DMS114 treated with DMSO at 0.1 percent for 48 hours (cell line): ENCODE results near the gene ENTPD8.
"Not testable (repeated sequence)": the region's sequence is repeated elsewhere in the genome, so short reads cannot be mapped to it uniquely, and the experiment has no call there.

Experiments used
- DNase-seq: peaks from one replicate; lab custom pipeline; 2025; ENCODE audit not compliant: unreplicated experiment; lab: John Stamatoyannopoulos, UW

Gene ENTPD8

DNA sequence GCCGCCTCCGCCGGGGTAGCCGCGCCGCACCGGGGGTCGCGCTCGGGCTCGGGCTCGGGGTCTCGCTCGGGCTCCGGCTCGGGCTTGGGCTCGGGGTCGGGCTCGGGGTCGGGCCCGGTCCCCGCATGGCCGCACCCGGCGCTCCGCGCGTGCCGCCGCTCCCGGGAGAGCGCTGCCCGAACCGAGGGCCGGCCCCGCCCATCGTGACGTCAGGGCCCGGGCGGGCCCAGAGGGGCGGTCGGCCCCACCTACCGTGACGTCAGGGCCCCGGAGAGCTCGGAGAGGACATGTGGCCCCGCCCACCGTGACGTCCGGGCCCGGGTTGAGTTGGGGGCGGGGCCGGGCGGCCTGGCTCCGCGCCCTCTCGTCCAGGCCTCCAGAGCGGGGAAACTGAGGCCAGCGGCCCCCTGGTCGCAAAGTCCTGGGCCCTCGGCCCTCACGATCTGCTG is 18.0 kb upstream of the ENTPD8 start, which contains the start of gene NSMF:
TSS of gene NSMF (minus strand) at position 183 of the 449 bp plus-strand sequence. CDS start 232 bp downstream, outside the sequence.
- peak; percentile 66 for DNase-seq

DNA sequence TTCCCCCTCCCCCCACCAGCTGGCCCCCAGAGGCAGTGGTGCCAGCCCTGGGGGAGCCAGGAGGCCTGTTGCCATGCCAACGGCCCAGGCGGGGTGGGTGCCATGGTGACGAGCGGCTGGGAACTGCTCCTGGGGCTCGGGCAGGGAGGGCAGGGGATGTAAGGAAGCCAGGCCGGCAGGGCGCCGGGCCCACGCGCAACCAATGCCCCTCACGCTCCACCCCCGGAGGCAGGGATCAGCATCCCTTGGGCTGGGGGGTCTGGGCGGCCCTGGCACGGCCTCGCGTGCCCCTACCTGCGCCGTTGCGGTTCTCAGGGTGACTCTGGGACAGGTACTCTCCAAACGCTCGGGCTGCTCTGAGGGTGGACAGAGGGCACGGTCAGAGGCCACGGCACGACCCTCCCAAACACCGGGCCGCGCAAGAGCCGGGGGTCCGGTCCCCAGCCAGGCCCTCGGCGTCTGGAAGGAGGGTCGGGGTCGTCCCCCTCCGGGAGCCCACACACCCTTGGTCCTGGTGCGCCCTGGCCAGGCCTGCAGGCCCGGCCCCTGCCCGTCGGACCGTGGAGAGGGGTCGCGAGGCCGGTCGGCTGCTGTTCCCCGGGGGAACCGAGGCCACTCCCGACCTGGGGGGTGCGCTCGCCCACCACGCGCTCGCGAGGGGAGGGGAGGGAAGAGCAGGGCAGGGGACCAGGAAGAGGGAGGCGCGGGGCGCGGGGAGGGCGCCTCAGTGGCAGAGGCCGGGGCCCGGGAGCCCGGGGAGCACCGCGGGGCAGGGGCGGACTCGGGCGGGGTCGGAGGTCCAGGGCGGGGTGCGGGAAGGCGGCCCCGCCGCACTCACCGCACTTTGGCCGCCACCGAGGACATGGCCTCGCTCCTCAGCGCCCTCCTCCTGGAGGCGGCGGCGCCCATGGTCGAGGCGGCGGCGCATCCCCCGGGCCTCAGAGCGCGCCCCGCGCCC is 17.3 kb upstream of the ENTPD8 start:
- DNase-seq: no peak

DNA sequence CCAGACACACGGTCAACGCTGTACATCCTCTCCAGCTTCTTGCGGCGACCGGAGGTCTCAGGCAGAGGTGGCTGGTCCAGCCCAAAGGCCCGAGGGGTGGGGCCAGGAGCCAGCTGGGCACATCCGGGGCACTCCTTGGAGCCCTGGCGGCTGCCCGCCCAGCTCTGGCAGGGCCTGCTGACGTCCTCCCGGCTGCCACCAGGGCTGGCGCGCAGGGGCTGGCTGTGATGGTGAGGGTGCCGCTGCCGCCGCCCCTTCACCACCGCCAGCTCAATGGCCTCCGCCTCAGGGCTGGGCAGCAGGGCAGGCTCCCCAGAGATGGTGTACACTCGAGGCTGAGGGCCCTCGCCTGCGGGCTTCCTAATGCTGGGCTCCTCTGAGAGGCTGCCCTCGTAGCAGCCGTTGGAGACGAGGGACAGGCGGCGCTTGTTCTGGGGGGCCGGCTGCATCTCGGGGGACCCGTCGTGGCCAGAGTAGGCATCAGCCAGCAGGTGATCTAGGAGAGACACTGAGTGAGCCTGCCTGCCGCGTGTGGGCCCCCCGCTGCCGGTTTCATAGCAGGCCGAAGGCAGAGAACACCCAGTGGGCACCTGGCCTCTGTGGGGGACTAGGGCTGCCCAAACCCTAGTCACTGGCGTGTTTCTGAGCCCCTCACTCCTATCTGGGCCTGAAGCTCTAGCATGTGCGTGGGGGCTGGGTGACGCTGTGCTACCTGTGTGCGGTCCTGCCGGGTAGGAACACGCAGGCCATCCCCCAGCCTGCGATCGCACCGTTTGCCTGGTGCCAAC is 16.4 kb upstream of the ENTPD8 start:
- DNase-seq: no peak

DNA sequence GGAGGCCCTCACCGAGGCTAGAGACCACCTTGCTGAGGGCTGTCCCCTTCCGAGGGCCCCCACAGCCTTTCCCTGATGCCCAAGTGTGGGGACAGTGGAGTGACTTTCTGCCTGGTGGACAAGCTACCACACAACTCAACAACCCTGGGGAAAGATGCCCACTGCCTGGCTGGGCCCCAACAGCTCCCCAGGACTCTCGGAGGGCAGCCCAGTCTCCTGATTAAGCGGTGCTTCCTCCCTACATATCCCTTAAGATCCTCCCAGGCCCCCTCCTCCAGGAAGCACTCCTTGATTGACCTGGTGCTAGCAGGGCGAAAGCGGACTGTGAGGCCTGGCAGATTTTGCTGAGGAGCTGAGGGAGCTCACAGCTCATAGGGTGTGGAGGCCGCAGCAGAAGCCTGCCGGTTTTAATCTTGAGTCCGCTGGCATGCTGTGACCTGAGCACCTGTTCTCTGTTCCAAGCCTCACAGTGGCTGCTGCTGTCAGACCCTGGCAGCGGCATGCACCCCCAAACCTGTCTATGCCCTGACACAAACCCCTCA is 15.8 kb upstream of the ENTPD8 start:
- DNase-seq: no peak

DNA sequence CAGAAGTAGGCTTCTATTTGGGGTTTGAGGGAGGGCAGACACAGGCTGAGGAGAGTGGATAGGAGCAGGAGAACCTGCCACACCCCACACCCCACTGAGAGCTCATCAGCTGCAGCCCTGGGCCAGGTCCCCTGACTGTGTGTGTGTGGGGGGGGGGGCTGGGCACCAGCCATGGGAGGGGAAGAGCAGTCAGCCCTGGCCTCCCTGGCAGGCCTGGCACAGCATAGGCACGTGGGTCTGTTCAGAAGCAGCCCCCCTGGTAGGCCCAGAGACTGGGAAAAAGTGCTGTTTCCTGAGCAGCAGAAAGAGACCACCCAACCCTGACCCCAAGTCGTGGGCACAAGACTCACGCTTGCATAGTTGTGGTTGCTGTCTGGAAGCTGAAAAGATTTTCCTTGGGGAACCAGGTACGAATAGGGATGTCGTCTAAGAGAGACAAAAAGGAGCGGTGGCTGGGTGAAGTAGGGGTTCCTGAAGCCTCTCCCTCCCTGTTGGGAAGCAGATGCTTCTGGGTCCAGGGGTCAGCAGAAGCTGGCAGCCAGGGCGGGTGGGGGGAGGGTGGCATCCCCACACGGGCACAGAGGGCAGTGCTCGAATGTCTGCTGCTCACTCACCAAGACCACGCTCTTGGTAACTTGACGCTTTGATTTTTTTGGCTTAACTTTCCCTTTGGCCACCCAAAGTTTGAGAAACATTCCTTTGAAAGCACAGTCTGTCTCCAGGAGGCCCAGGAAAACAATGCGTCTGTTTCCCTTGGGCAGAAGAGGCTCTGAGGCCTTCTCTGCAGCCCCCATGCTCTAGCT is 15.1 kb upstream of the ENTPD8 start:
- no peak for DNase-seq

DNA sequence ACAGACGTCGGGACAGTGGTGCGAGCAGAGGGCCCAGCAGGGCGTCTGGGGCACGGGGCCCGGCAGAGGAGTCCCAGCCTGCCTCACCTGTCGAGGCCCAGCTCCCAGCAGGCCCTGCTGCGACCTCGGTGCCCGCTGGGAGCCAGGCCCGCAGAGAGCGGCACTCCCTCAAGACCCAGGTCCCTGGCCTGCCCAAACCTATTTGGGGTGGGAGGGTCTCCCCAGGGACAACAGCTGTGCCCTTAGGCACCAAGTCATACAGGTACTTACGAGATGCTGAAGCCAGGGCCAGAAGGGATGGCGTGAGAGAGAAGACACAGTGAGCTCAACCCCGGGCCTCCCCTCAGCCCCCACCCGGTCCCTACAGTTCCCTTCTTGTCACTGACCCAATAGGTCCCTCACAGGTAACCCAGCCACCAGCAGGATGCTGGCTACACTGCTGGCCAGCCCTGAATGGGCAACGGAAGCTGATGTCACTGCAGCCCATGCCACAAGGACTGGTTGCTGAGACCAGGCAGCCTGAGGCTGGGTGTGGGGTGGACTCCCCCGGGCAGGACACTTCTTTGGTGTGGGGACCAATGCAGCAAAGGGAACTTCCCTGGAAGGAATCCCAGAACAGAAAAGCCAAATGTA is 14.3 kb upstream of the ENTPD8 start:
- no peak for DNase-seq

DNA sequence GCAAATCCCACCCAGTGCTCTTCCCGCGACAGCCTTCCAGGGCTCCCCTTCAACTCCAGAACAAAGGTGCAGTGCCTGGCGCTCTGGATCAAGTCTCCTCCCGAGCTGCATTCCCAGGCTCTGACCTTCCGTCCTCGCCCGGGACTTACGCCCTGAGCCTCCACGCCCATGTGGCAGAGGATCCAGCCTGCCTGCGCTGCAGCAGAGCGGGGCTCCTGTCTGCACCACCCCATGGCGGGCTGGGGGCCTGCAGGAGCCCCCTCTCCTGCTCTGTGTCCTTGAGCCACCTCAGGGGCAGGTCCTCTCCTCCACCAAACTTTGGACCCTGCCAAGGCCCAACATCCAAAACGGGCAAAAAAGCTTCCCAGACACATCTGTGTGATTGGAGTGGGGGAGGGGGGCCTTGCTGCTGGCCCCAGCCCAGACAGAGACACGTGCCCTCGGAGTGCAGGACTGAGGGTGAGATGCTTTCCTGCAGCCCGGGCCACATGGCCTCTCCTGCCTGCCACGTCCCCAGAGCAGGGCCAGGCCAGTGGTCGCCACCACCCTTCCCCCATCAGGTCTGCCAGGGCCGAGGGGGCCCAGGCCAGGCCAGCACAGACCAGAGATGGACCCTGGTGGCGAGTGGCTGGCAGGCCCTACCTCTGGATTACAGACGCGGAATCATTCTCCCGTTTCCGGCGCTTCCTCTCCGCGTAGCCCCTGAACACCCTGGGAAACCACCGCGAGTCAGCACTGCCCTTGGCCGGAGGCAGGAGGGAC is 13.6 kb upstream of the ENTPD8 start:
- no peak for DNase-seq

DNA sequence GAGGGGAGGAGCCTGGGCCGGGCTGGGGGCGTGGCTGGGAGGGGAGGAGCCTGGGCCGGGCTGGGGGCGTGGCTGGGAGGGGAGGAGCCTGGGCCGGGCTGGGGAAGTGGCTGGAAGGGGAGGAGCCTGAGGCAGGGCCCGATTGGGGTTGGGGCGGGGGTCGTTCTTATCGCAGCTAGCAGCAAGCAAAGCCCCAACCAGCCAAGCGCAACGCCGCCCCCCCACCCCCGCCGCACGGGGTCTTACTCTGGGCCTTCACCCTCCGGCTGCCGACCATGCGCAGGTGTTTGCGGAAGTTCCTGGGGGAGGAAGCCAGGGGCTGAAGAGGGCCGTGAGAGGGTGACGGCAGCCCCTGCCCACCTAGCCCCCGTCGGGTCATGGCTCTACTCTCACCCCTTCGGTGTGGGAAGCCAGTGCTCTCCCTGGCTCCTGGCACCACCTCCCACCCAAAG is 13.0 kb upstream of the ENTPD8 start:
- no peak for DNase-seq

DNA sequence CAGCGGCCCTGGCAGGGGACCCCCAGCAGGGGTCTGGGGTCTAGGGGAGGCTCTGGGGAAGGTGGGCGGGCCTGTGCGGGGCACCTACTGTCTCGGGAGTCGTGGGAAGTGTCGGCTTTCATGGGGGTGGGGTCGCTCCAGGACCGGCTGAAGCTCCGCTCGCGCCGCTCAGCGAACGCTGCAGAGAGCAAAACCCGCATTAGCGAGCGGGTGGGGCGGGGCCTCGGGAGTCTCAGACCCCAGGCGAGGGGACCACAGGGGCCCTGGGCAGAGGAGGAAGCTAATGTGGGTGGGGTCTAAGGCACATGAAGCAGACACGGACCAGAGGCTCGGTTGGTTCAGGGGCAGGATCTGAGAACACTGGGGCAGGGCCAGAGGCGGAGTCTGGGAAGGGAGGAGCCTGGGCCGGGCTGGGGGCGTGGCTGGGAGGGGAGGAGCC is 12.5 kb upstream of the ENTPD8 start:
- DNase-seq: no peak

DNA sequence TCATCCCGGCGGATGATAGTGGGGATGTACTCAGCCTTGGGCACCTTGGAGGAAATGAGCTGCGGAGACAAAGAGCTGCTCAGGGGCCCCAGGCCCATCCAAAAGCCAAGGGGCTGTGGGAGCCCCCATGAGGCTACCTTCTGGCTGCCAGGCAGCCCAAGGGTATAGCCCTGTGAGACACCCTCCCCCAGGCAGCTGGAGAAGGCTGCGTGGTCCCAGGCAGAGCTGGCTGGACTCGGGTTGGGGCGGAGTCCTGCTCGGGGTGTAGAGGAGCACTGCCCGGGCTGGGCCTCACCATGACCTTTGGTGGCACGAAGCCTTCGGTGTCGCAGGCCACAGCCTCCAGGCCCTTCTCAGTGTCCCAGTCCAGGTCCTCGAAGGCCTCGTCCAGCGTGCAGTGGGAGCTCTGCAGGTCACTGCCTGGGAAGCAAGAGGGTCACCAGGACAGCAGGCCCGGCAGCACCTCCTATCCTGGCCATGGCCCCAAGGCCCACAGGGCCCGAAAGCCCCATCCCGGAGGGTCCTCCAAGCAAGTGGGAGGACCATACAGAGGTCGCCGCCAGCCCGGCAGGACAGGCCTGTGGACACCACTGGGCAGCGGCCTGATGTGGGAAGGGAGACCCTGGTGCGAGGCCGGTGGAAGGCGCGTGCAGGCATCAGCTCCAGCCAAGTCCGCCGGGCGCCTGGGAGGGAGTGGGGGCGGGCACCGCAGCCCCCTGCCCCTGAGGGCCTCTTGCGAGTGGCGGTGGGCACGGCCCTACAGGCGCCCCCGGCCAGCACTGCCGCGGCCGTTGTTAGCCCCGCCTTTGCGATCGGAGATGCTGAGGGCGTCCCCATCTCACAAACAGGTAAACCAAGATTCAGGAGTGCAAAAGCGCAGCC is 11.8 kb upstream of the ENTPD8 start:
- DNase-seq: no peak

DNA sequence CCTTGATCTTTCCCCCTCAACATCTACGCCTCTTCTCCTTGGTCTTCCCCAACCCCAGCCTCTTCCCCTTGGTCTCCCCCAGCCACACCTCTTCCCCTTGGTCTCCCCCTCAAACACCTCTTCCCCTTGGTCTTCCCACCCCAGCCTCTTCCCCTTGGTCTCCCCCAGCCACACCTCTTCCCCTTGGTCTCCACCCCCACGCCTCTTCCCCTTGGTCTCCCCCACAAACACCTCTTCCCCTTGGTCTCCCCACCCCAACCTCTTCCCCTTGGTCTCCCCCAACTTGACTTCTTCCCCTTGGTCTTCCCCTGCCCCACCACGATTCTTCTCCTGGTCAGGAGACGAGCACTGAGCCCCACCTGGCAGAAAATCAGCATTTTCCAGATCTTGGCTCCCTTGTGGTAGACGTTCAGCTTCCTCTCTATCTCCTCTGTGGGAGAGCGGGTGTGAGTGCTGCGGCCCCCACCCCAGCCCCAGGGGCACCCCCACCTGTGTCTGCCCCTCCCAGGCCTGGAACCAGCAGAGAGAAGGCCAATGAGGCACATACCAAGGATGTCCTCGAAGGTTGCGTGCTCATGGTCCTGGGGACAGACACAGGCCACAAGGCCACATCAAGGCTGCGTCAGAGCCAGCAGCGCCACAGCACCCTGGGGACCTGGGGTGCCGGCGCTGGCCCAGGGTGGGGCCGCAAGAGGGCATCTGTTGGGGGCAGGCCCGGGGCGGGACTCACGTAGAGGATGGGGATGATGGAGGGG is 11.0 kb upstream of the ENTPD8 start:
- DNase-seq: no peak

DNA sequence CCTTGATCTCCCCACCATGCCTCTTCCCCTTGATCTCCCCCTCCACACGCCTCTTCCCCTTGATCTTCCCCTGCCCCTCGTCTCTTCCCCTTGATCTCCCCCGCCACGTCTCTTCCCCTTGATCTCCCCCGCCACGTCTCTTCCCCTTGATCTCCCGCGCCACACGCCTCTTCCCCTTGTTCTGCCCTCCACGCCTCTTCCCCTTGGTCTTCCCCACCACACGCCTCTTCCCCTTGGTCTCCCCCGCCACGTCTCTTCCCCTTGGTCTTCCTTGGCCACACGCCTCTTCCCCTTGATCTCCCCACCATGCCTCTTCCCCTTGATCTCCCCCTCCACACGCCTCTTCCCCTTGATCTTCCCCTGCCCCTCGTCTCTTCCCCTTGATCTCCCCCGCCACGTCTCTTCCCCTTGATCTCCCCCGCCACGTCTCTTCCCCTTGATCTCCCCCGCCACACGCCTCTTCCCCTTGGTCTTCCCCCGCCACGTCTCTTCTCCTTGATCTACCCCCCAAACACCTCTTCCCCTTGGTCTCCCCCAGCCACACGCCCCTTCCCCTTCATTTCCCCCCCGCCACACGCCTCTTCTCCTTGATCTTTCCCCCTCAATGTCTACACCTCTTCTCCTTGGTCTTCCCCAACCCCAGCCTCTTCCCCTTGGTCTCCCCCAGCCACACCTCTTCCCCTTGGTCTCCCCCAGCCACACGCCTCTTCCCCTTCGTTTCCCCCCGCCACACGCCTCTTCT is 10.3 kb upstream of the ENTPD8 start:
- not testable (repeated sequence) for DNase-seq

DNA sequence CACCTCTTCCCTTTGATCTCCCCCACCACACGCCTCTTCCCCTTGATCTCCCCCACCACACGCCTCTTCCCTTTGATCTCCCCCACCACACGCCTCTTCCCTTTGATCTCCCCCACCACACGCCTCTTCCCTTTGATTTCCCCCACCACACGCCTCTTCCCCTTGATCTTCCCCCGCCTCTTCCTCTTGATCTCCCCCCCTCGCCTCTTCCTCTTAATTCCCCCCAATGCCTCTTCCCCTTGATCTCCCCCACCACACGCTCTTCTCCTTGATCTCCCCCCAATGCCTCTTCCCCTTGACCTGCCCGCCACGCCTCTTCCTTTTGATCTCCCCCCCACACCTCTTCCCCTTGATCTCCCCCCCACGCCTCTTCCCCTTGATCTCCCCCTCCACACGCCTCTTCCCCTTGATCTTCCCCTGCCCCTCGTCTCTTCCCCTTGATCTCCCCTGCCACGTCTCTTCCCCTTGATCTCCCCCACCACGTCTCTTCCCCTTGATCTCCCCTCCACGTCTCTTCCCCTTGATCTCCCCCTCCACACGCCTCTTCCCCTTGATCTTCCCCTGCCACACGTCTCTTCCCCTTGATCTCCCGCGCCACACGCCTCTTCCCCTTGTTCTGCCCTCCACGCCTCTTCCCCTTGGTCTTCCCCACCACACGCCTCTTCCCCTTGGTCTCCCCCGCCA is 9.5 kb upstream of the ENTPD8 start:
- not testable (repeated sequence) for DNase-seq

DNA sequence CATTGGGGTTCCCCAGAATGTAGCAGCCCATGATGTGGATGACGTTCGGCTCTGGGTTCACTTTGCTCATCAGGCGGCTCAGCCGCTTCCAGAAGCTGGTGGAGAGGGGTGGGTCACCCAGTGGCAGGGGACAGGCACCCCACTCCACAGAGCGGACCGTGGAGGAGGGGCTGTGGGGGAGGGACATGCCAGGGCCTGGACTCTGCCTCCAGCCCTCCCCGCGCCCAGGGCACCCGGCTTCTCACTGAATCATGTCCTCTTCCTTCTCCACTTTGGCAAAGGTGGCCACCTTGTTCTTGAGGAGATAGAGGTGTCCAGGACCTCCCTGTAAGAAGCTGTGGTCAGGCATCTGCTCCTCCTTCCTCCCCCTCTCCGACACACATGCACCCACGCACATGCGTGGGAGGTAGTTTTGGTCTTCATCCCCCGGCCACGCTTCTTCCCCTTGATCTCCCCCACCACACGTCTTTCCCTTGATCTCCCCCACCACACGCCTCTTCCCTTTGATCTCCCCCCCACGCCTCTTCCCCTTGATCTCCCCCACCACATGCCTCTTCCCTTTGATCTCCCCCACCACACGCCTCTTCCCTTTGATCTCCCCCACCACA is 8.9 kb upstream of the ENTPD8 start:
- DNase-seq: no peak

DNA sequence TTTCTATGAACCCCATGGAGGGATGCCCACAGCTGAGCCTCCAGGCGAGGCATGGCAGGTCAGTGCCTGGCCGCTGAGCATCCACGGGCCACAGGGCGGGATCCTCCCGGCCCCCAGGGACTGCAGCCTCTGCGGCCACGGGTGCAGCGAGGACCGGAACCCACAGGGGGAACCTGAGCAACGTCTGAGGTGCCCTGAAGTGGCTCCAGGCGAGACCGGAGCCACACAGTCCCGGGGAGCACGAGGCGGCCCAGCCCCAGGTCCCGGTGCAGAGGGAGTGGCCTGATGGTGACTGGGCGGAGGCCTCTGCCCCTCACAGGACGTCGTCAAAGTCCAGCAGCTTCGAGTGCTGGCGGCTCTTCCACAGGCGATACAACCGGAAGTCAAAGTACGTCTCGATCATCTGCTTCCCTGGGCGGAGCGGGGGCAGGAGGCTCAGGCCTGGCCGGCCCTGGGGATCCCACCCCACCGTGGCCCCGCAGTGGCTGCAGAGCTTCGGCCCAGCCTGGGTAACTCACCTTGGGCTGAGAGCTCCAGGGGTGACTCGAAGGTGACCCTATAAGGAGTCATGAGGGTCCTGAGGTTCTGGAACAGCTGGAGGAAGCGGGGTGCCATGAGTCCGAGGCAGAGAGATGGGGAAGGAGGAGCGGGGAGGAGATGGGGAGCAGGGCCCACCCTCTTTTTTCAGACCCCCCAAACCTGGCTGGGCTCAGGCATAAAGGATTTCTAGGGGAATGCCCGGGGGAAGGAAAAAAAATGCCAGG is 8.1 kb upstream of the ENTPD8 start:
- no peak for DNase-seq
